Loucy (cell line): Measurements from ENCODE around the gene PMVK.

Experiments used
- EZH2phosphoT487 ChIP-seq: fragments of 200-600 bp; IDR thresholded peaks from 2 replicates; pipeline ENCODE4 v1.6.1; 2018; ENCODE audit warnings: antibody characterized with exemption, mild to moderate bottlenecking, moderate library complexity, borderline replicate concordance
- TF ChIP-seq, protein P1 (sequence below): fragments of 200-600 bp; sonication (generic); conservative IDR thresholded peaks from 2 replicates; pipeline ENCODE4 v1.5.1; 2014; ENCODE audit warnings: mild to moderate bottlenecking, antibody characterized with exemption, low read length

DNA sequence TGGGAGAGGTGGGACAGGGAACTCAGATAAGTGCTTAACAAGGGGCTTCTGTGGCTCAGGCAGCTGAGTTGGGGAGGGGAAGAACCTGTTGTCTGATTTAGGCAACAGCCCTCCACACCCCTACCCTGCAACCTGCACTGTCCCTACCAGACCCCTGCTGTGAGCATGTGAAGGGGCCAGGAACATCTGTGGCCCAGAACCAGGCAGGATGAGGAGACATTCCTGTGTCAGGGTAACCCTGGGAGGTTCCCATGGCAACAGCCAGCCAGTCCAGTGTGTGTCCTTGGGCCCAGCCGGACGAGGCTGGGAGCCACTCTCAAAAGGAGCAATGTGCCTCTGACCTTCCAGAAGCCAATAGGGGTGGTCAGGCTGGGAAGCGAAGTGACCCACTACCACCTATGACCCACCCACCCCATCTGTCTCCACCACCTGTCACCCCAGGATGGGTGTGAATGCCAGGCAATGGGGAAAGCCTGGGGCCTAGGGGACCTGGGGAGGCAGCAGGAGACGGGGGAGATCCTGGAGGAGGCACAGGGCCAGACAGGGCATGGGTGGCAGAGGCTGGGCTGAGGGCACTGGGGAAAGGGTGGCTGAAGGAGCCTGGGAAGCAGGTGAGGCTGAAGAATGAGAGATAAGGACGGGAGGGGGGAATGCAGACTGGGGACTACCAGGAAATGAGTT lies 5.0 kb upstream of the PMVK start:
- TF ChIP-seq, protein P1, sequence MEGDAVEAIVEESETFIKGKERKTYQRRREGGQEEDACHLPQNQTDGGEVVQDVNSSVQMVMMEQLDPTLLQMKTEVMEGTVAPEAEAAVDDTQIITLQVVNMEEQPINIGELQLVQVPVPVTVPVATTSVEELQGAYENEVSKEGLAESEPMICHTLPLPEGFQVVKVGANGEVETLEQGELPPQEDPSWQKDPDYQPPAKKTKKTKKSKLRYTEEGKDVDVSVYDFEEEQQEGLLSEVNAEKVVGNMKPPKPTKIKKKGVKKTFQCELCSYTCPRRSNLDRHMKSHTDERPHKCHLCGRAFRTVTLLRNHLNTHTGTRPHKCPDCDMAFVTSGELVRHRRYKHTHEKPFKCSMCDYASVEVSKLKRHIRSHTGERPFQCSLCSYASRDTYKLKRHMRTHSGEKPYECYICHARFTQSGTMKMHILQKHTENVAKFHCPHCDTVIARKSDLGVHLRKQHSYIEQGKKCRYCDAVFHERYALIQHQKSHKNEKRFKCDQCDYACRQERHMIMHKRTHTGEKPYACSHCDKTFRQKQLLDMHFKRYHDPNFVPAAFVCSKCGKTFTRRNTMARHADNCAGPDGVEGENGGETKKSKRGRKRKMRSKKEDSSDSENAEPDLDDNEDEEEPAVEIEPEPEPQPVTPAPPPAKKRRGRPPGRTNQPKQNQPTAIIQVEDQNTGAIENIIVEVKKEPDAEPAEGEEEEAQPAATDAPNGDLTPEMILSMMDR: no peak
- no peak for TF ChIP-seq EZH2phosphoT487
